Measurements from ENCODE around the gene RASA3.
"Not testable (repeated sequence)": the region's sequence is repeated elsewhere in the genome, so short reads cannot be mapped to it uniquely, and the experiment has no call there.

RASA3 gene

GRCh38 chr13:114161644-114162532, 29.5 kb upstream of the RASA3 start:
- Mint-ChIP-seq H3K27me3 (peaks cover 38% of the 10 kb centered on the region), H3K9me3 (peaks cover 12% of the 10 kb centered on the region), H3K27ac (peak overlapping the region; percentile 85), H3K4me3 (peak overlapping the region; percentile 46), H3K36me3 (peaks cover 26% of the 10 kb centered on the region), H3K4me1 (peaks cover 90% of the 10 kb centered on the region)
- DNase-seq, result peak; percentile 63
- CTCF ChIA-PET, result interaction anchor here (1.5 kb wide), 1 partner anchor 26 kb away, joined by 4 read pairs; no protein-coding TSS in a partner anchor

- no peak overlapping the region for H3K4me3 Mint-ChIP-seq
Observed at GRCh38 chr13:114161028-114161556, 28.7 kb upstream of the RASA3 start.

GRCh38 chr13:114158869-114159666, 26.6 kb upstream of the RASA3 start:
- Mint-ChIP-seq H3K27me3 (peaks cover 26% of the 10 kb centered on the region), H3K9me3 (peaks cover 13% of the 10 kb centered on the region), H3K27ac (peak overlapping the region; percentile 67), H3K36me3 (peaks cover 32% of the 10 kb centered on the region), H3K4me1 (peaks cover 80% of the 10 kb centered on the region)
- DNase-seq, H3K4me3 Mint-ChIP-seq, CTCF ChIA-PET: not testable (repeated sequence)

More at GRCh38 chr13:114161028-114161556, 28.7 kb upstream of the RASA3 start:
- Mint-ChIP-seq H3K27ac (peak overlapping the region; percentile 85), H3K9me3 (peaks cover 12% of the 10 kb centered on the region), H3K4me1 (peaks cover 89% of the 10 kb centered on the region), H3K27me3 (peaks cover 35% of the 10 kb centered on the region), H3K36me3 (peaks cover 31% of the 10 kb centered on the region)
- CTCF ChIA-PET, result interaction anchor here (1.5 kb wide), 1 partner anchor 26 kb away, joined by 4 read pairs; no protein-coding TSS in a partner anchor
- no peak for DNase-seq

GRCh38 chr13:114157869-114158495, 25.6 kb upstream of the RASA3 start:
- Mint-ChIP-seq H3K27ac (peak overlapping the region; percentile 82), H3K27me3 (peaks cover 22% of the 10 kb centered on the region), H3K36me3 (peaks cover 39% of the 10 kb centered on the region), H3K4me1 (peaks cover 83% of the 10 kb centered on the region), H3K9me3 (peaks cover 20% of the 10 kb centered on the region), H3K4me3 (peak overlapping the region; percentile 10)
- peak; percentile 51 for DNase-seq
- CTCF ChIA-PET, result no interaction called here

GRCh38 chr13:114155926-114156883, 23.8 kb upstream of the RASA3 start:
- peak; percentile 60 for DNase-seq
- CTCF ChIA-PET, result no interaction called here
- Mint-ChIP-seq H3K9me3 (peaks cover 21% of the 10 kb centered on the region), H3K4me1 (peaks cover 82% of the 10 kb centered on the region), H3K27me3 (peaks cover 13% of the 10 kb centered on the region), H3K36me3 (peaks cover 37% of the 10 kb centered on the region), H3K27ac (peak overlapping the region; percentile 91), H3K4me3 (peak overlapping the region; percentile 37)

- Mint-ChIP-seq H3K9me3 (peaks cover 17% of the 10 kb centered on the region), H3K27me3 (peaks cover 4% of the 10 kb centered on the region), H3K4me3 (no peak overlapping the region), H3K4me1 (peaks cover 82% of the 10 kb centered on the region), H3K36me3 (peaks cover 34% of the 10 kb centered on the region), H3K27ac (no peak overlapping the region)
- CTCF ChIA-PET, result no interaction called here
- peak; percentile 22 for DNase-seq
Observed at GRCh38 chr13:114155320-114155719, 22.9 kb upstream of the RASA3 start.

GRCh38 chr13:114154476-114154875, 22.1 kb upstream of the RASA3 start:
- CTCF ChIA-PET, result no interaction called here
- no peak overlapping the region for H3K4me3 Mint-ChIP-seq
- peaks cover 82% of the 10 kb centered on the region for H3K4me1 Mint-ChIP-seq
- peaks cover 27% of the 10 kb centered on the region for H3K36me3 Mint-ChIP-seq
- DNase-seq, result peak; percentile 25
- peaks cover 10% of the 10 kb centered on the region for H3K9me3 Mint-ChIP-seq
- peak overlapping the region; percentile 84 for H3K27ac Mint-ChIP-seq
- peaks cover 3% of the 10 kb centered on the region for H3K27me3 Mint-ChIP-seq

GRCh38 chr13:114153485-114154080, 21.2 kb upstream of the RASA3 start:
- CTCF ChIA-PET, result no interaction called here
- peaks cover 3% of the 10 kb centered on the region for H3K27me3 Mint-ChIP-seq
- peak overlapping the region; percentile 53 for H3K27ac Mint-ChIP-seq
- peaks cover 10% of the 10 kb centered on the region for H3K9me3 Mint-ChIP-seq
- H3K4me3 Mint-ChIP-seq, result no peak overlapping the region
- DNase-seq, result peak; percentile 20
- H3K36me3 Mint-ChIP-seq, result peaks cover 19% of the 10 kb centered on the region
- peaks cover 82% of the 10 kb centered on the region for H3K4me1 Mint-ChIP-seq

- peak overlapping the region; percentile 22 for H3K27ac Mint-ChIP-seq
- CTCF ChIA-PET, result no interaction called here
- peaks cover 82% of the 10 kb centered on the region for H3K4me1 Mint-ChIP-seq
Observed at GRCh38 chr13:114152831-114153371, 20.5 kb upstream of the RASA3 start.

GRCh38 chr13:114152285-114152645, 19.8 kb upstream of the RASA3 start:
- peak; percentile 14 for DNase-seq
- H3K4me1 Mint-ChIP-seq, result peaks cover 78% of the 10 kb centered on the region
- peaks cover 3% of the 10 kb centered on the region for H3K27me3 Mint-ChIP-seq
- CTCF ChIA-PET, result interaction anchor here (1.4 kb wide), 1 partner anchor 9 kb away, joined by 3 read pairs; no protein-coding TSS in a partner anchor
- H3K4me3 Mint-ChIP-seq, result no peak overlapping the region
- H3K9me3 Mint-ChIP-seq, result peaks cover 10% of the 10 kb centered on the region
- H3K27ac Mint-ChIP-seq, result peak overlapping the region; percentile 100
- peaks cover 21% of the 10 kb centered on the region for H3K36me3 Mint-ChIP-seq

More at GRCh38 chr13:114152831-114153371, 20.5 kb upstream of the RASA3 start:
- Mint-ChIP-seq H3K4me3 (no peak overlapping the region), H3K36me3 (peaks cover 20% of the 10 kb centered on the region), H3K27me3 (peaks cover 3% of the 10 kb centered on the region), H3K9me3 (peaks cover 10% of the 10 kb centered on the region)
- DNase-seq, result peak; percentile 13

- peaks cover 23% of the 10 kb centered on the region for H3K36me3 Mint-ChIP-seq
- H3K27ac Mint-ChIP-seq, result peak overlapping the region; percentile 100
- DNase-seq, result peak; percentile 56
- H3K27me3 Mint-ChIP-seq, result peaks cover 3% of the 10 kb centered on the region
- H3K4me3 Mint-ChIP-seq, result peak overlapping the region; percentile 59
- H3K9me3 Mint-ChIP-seq, result peaks cover 10% of the 10 kb centered on the region
- H3K4me1 Mint-ChIP-seq, result peaks cover 74% of the 10 kb centered on the region
- CTCF ChIA-PET, result interaction anchor here (1.4 kb wide), 1 partner anchor 9 kb away, joined by 3 read pairs; no protein-coding TSS in a partner anchor
Observed at GRCh38 chr13:114151565-114152284, 19.3 kb upstream of the RASA3 start.

- H3K27me3 Mint-ChIP-seq, result peaks cover 3% of the 10 kb centered on the region
- peak overlapping the region; percentile 100 for H3K27ac Mint-ChIP-seq
- peak overlapping the region; percentile 59 for H3K4me3 Mint-ChIP-seq
- H3K36me3 Mint-ChIP-seq, result peaks cover 25% of the 10 kb centered on the region
- peaks cover 10% of the 10 kb centered on the region for H3K9me3 Mint-ChIP-seq
- DNase-seq, result peak; percentile 26
- CTCF ChIA-PET, result interaction anchor here (1.4 kb wide), 1 partner anchor 8 kb away, joined by 3 read pairs; no protein-coding TSS in a partner anchor
- H3K4me1 Mint-ChIP-seq, result peaks cover 68% of the 10 kb centered on the region
Observed at GRCh38 chr13:114151031-114151430, 18.6 kb upstream of the RASA3 start.

All from activated naive CD4-positive, alpha-beta T cell treated with anti-CD3 and anti-CD28 coated beads, Interleukin-2, amount 10 ng/mL, durations not matched to agents 7 days and 5 days (primary cell).